Neural progenitor cell (in vitro differentiated cells): ENCODE results near the gene SPAG16. TPM values are rescaled to one million over a fixed set of nuclear protein-coding genes. Genes with fewer than 3 reads are reported as not detected.

Experiments used
- DNase-seq: peaks from one replicate; pipeline ENCODE4 v3.0.0-alpha.2; 2016; ENCODE audit warnings: low spot score
- H2AFZ ChIP-seq: fragments of 200-600 bp; sonication (generic); replicated peaks from 2 replicates; pipeline ENCODE4 v1.6.1; 2016; ENCODE audit warnings: antibody characterized with exemption
- H3F3A ChIP-seq: fragments of 200-600 bp; sonication (generic); 2 replicates; pipeline ENCODE4 v1.6.1; 2016; ENCODE audit warnings: antibody characterized with exemption, low read depth
- H3K27ac ChIP-seq: fragments of 200-600 bp; sonication (generic); 2 replicates; pipeline ENCODE4 v1.5.1; 2016; ENCODE audit warnings: mild to moderate bottlenecking
- H3K27me3 ChIP-seq: fragments of 200-600 bp; sonication (generic); 2 replicates; pipeline ENCODE4 v1.6.1; 2016; ENCODE audit warnings: mild to moderate bottlenecking, moderate library complexity
- H3K36me3 ChIP-seq: fragments of 200-600 bp; sonication (generic); 2 replicates; pipeline ENCODE4 v1.5.1; 2016
- H3K4me1 ChIP-seq: fragments of 200-600 bp; sonication (generic); 2 replicates; pipeline ENCODE4 v1.6.1; 2016; ENCODE audit warnings: mixed run types
- H3K4me2 ChIP-seq: fragments of 200-600 bp; sonication (generic); 2 replicates; pipeline ENCODE4 v1.6.1; 2016
- H3K4me3 ChIP-seq: fragments of 200-600 bp; sonication (generic); 2 replicates; pipeline ENCODE4 v1.5.1; 2016
- H3K79me2 ChIP-seq: fragments of 200-600 bp; sonication (generic); 2 replicates; pipeline ENCODE4 v1.6.1; 2016; ENCODE audit warnings: low read depth
- H3K9ac ChIP-seq: fragments of 200-600 bp; sonication (generic); 2 replicates; pipeline ENCODE4 v1.6.1; 2016
- H3K9me3 ChIP-seq: fragments of 200-600 bp; sonication (generic); 2 replicates; pipeline ENCODE4 v1.5.1; 2016; ENCODE audit warnings: low read depth
- H4K20me1 ChIP-seq: fragments of 200-600 bp; sonication (generic); 2 replicates; pipeline ENCODE4 v1.6.1; 2016; ENCODE audit warnings: low read depth
- H3K27ac Mint-ChIP-seq: 3 replicates; pipeline ENCODE4 v1.8.0; 2021; ENCODE audit warnings: mixed read lengths
- H3K27me3 Mint-ChIP-seq: 2 replicates; pipeline ENCODE4 v1.8.0; 2022; ENCODE audit warnings: low read depth, mild to moderate bottlenecking, inconsistent platforms, moderate library complexity, mixed read lengths; ENCODE audit not compliant: insufficient read depth
- H3K36me3 Mint-ChIP-seq: 3 replicates; pipeline ENCODE4 v1.8.0; 2021; ENCODE audit warnings: mixed read lengths
- H3K4me1 Mint-ChIP-seq: 3 replicates; pipeline ENCODE4 v1.8.0; 2021; ENCODE audit warnings: mixed read lengths
- H3K4me3 Mint-ChIP-seq: 3 replicates; pipeline ENCODE4 v1.8.0; 2021; ENCODE audit warnings: mild to moderate bottlenecking, moderate library complexity, mixed read lengths
- H3K9me3 Mint-ChIP-seq: 3 replicates; pipeline ENCODE4 v1.8.0; 2020; ENCODE audit warnings: mixed read lengths
- CTCF ChIP-seq: fragments of 200-600 bp; sonication (generic); IDR thresholded peaks from 2 replicates; pipeline ENCODE4 v1.5.1; 2017; ENCODE audit warnings: antibody characterized with exemption, mild to moderate bottlenecking
- EZH2 ChIP-seq: fragments of 200-600 bp; sonication (generic); IDR thresholded peaks from 2 replicates; pipeline ENCODE4 v1.6.1; 2017; ENCODE audit warnings: antibody characterized with exemption, mild to moderate bottlenecking, moderate library complexity
- EZH2phosphoT487 ChIP-seq: fragments of 200-600 bp; sonication (generic); IDR thresholded peaks from 2 replicates; pipeline ENCODE4 v1.6.1; 2017; ENCODE audit warnings: antibody characterized with exemption
- total RNA-seq: library from RNA; depleted of rRNA; stranded (reverse); fragments of >200 nt; gene quantifications from 2 replicates; pipeline ENCODE4 v1.2.3, GENCODE V29; 2015; ENCODE audit warnings: low replicate concordance

SPAG16 gene
- total RNA-seq, 1 donor from 2014 or later = 70.3 TPM

- Histone ChIP-seq H3K4me3 (no peak overlapping the region), H3K79me2 (no peaks in the 10 kb centered on the region), H2AFZ (no peak overlapping the region), H3K9ac (no peak overlapping the region), H3K4me1 (no peaks in the 10 kb centered on the region), H3K9me3 (no peaks in the 10 kb centered on the region), H4K20me1 (no peaks in the 10 kb centered on the region), H3K4me2 (no peak overlapping the region), H3K27ac (no peak overlapping the region), H3F3A (no peaks in the 10 kb centered on the region), H3K27me3 (no peaks in the 10 kb centered on the region), H3K36me3 (no peaks in the 10 kb centered on the region)
- Mint-ChIP-seq H3K27ac (no peak overlapping the region), H3K4me3 (no peak overlapping the region), H3K36me3 (no peaks in the 10 kb centered on the region), H3K9me3 (no peaks in the 10 kb centered on the region), H3K27me3 (no peaks in the 10 kb centered on the region), H3K4me1 (no peaks in the 10 kb centered on the region)
- TF ChIP-seq EZH2phosphoT487 (no peak), CTCF (no peak), EZH2 (no peak)
- no peak for DNase-seq
Measured at GRCh38 chr2:214377286-214377624, 1093.0 kb downstream of the SPAG16 start.

DNA sequence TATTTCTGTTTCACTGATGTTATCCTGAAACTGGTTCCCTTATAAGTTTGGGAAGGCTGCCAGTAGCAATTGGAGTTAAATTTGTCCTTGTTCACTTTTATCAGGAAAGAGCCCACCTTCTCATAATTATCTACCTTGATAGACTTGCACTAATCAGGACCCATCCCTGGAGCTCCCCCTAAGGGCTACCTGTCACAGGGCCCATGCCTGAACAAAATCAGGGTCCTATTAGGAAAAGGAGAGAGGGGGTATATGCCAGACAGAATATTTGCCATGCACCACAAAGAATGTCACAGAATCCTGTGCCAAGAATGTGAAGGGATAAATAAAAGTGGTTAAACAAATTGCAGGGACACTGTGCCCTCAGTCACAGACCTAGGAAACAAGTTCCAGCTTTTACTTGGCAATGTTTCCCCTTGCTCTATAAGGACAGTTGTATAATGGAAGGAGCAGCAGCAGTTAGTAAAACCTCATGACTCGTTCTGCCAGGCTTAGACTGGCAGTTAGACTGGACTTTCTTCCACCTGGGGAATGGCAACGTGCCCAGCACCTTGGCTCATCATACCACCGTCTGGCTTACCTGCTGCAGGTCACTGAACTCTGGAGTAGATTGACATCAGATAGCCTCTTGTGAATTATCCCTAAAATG is 1094.3 kb downstream of the SPAG16 start:
- H3K27ac Mint-ChIP-seq = no peak overlapping the region
- no peaks in the 10 kb centered on the region for H3K36me3 Mint-ChIP-seq
- H3K9me3 ChIP-seq = no peaks in the 10 kb centered on the region
- H3K9ac ChIP-seq = no peak overlapping the region
- H3K27ac ChIP-seq = no peak overlapping the region
- H3K36me3 ChIP-seq = no peaks in the 10 kb centered on the region
- no peak overlapping the region for H2AFZ ChIP-seq
- H3K4me3 ChIP-seq = no peak overlapping the region
- H3K27me3 Mint-ChIP-seq = no peaks in the 10 kb centered on the region
- no peak overlapping the region for H3K4me3 Mint-ChIP-seq
- H3K79me2 ChIP-seq = no peaks in the 10 kb centered on the region
- H3K9me3 Mint-ChIP-seq = no peaks in the 10 kb centered on the region
- no peak for TF ChIP-seq EZH2phosphoT487
- TF ChIP-seq EZH2 = no peak
- TF ChIP-seq CTCF = peak; percentile 28
- no peaks in the 10 kb centered on the region for H3K4me1 ChIP-seq
- H3F3A ChIP-seq = no peaks in the 10 kb centered on the region
- no peaks in the 10 kb centered on the region for H3K4me1 Mint-ChIP-seq
- no peaks in the 10 kb centered on the region for H4K20me1 ChIP-seq
- H3K4me2 ChIP-seq = no peak overlapping the region
- no peaks in the 10 kb centered on the region for H3K27me3 ChIP-seq
- DNase-seq = no peak

DNA sequence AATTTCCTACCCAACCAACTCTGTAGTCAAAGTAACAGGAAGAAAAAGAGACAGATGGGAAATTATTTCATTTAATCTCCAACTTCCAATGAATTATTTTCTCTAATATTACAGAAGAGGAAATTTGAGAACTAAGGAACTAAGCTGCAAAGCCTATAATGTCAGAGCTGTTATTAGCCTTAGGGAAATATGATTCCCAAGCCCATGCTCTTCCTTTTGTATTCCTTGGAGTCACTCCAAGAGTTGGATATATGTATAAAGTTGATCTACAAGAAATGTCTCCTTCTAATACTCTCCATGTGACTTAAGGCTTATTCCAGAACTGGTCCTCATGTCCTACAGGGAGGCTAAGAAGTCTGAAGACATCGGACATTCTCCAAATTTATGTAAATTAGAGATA is 1095.0 kb downstream of the SPAG16 start:
- no peak overlapping the region for H3K27ac Mint-ChIP-seq
- H3K4me1 Mint-ChIP-seq = no peaks in the 10 kb centered on the region
- no peak overlapping the region for H3K4me3 Mint-ChIP-seq
- no peaks in the 10 kb centered on the region for H3K9me3 ChIP-seq
- no peak overlapping the region for H3K4me2 ChIP-seq
- no peaks in the 10 kb centered on the region for H3K27me3 Mint-ChIP-seq
- no peaks in the 10 kb centered on the region for H3K4me1 ChIP-seq
- no peaks in the 10 kb centered on the region for H3K79me2 ChIP-seq
- DNase-seq = no peak
- no peaks in the 10 kb centered on the region for H3F3A ChIP-seq
- no peak overlapping the region for H3K4me3 ChIP-seq
- H2AFZ ChIP-seq = no peak overlapping the region
- H3K9ac ChIP-seq = no peak overlapping the region
- no peaks in the 10 kb centered on the region for H3K9me3 Mint-ChIP-seq
- H3K27me3 ChIP-seq = no peaks in the 10 kb centered on the region
- no peak overlapping the region for H3K27ac ChIP-seq
- H4K20me1 ChIP-seq = no peaks in the 10 kb centered on the region
- H3K36me3 ChIP-seq = no peaks in the 10 kb centered on the region
- TF ChIP-seq EZH2 (no peak), EZH2phosphoT487 (no peak), CTCF (no peak)
- no peaks in the 10 kb centered on the region for H3K36me3 Mint-ChIP-seq
